WERI-Rb-1 (cell line): Measurements from ENCODE around the gene SCRT2.
A peak's percentile ranks its signal among the peaks of the same experiment; 100 is the strongest.

Experiments
- DNase-seq: peaks from one replicate; pipeline ENCODE4 v3.0.0-alpha.2; 2020
- H3K27ac ChIP-seq: fragments of 250-450 bp; sonication (Bioruptor Pico); 2 replicates; pipeline ENCODE4 v1.5.1; 2020; ENCODE audit warnings: mild to moderate bottlenecking, moderate library complexity
- H3K27me3 ChIP-seq: fragments of 250-450 bp; sonication (Bioruptor Pico); 2 replicates; pipeline ENCODE4 v1.5.1; 2021; ENCODE audit warnings: mild to moderate bottlenecking, low read depth, moderate library complexity; ENCODE audit not compliant: insufficient read depth, severe bottlenecking
- H3K36me3 ChIP-seq: fragments of 250-450 bp; sonication (Bioruptor Pico); 2 replicates; pipeline ENCODE4 v1.5.1; 2020; ENCODE audit warnings: mild to moderate bottlenecking, moderate library complexity
- H3K4me3 ChIP-seq: 2 replicates; pipeline ENCODE4 v1.5.1; 2011; ENCODE audit warnings: low read depth, mild to moderate bottlenecking, control low read depth, low read length
- H3K9me3 ChIP-seq: fragments of 250-450 bp; sonication (Bioruptor Pico); 2 replicates; pipeline ENCODE4 v1.5.1; 2021; ENCODE audit warnings: mild to moderate bottlenecking, moderate library complexity; ENCODE audit not compliant: severe bottlenecking
- TF ChIP-seq, protein P1 (sequence below): IDR thresholded peaks from 2 replicates; pipeline ENCODE4 v1.5.1; 2011; ENCODE audit warnings: low read depth, mild to moderate bottlenecking, control low read depth, inconsistent platforms, low read length

The SCRT2 gene

GRCh38 chr20:635028-635892, 40.3 kb downstream of the SCRT2 start:
- no peak overlapping the region for H3K27ac ChIP-seq
- no peaks in the 10 kb centered on the region for H3K9me3 ChIP-seq
- H3K4me3 ChIP-seq, result no peak overlapping the region
- no peaks in the 10 kb centered on the region for H3K27me3 ChIP-seq
- H3K36me3 ChIP-seq, result no peaks in the 10 kb centered on the region
- DNase-seq, result no peak
- TF ChIP-seq, protein P1, sequence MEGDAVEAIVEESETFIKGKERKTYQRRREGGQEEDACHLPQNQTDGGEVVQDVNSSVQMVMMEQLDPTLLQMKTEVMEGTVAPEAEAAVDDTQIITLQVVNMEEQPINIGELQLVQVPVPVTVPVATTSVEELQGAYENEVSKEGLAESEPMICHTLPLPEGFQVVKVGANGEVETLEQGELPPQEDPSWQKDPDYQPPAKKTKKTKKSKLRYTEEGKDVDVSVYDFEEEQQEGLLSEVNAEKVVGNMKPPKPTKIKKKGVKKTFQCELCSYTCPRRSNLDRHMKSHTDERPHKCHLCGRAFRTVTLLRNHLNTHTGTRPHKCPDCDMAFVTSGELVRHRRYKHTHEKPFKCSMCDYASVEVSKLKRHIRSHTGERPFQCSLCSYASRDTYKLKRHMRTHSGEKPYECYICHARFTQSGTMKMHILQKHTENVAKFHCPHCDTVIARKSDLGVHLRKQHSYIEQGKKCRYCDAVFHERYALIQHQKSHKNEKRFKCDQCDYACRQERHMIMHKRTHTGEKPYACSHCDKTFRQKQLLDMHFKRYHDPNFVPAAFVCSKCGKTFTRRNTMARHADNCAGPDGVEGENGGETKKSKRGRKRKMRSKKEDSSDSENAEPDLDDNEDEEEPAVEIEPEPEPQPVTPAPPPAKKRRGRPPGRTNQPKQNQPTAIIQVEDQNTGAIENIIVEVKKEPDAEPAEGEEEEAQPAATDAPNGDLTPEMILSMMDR, result no peak

- Histone ChIP-seq H3K27me3 (no peaks in the 10 kb centered on the region), H3K27ac (no peak overlapping the region), H3K9me3 (no peaks in the 10 kb centered on the region), H3K36me3 (no peaks in the 10 kb centered on the region), H3K4me3 (no peak overlapping the region)
- TF ChIP-seq, protein P1, result no peak
- DNase-seq, result peak; percentile 19
Observed at GRCh38 chr20:634148-634925, 41.3 kb downstream of the SCRT2 start.

DNA sequence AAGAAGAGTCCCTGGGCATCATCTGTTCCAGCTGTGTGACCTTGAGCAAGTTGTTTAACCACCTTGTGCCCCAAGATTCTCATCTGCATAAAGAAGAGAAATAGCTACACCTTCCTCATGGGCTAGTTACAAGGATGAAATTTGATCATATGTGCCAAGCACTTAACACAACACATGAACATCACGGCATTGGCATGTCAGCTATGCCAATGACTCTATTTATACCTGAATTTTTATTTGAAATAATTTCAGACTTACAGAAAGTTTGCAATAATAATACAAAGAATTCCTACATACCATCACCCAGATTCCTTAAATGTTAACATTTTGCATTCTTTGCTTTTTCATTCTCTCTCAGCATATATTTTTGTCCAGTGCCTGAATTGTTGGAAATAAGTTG, 44.5 kb downstream of the SCRT2 start:
- Histone ChIP-seq H3K4me3 (no peak overlapping the region), H3K27ac (no peak overlapping the region), H3K27me3 (no peaks in the 10 kb centered on the region), H3K36me3 (no peaks in the 10 kb centered on the region), H3K9me3 (no peaks in the 10 kb centered on the region)
- DNase-seq, result no peak
- TF ChIP-seq, protein P1, result no peak

DNA sequence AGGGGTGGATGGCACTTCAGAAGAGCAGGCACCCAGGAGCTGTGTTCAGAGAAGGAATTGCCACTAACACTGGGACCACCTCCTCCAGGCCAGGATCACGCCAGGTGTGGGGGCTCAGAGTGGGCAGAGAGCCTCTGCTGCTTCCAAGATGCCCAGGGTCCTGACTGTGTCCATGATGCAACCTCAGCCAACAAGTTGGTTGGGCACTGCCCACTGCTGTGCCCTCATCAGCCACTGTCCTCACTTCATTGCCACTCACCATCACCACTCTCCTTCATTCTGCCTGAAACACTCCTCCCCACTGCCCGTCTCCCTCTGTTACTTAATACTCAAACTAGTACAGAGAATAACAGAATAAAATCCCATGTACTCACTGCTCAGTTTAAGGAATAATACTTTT, 49.0 kb downstream of the SCRT2 start:
- Histone ChIP-seq H3K9me3 (no peaks in the 10 kb centered on the region), H3K36me3 (no peaks in the 10 kb centered on the region), H3K4me3 (no peak overlapping the region), H3K27ac (no peak overlapping the region), H3K27me3 (no peaks in the 10 kb centered on the region)
- no peak for DNase-seq
- TF ChIP-seq, protein P1, result no peak

- TF ChIP-seq, protein P1, result no peak
- no peak overlapping the region for H3K4me3 ChIP-seq
- no peak for DNase-seq
- H3K36me3 ChIP-seq, result no peaks in the 10 kb centered on the region
- H3K27ac ChIP-seq, result no peak overlapping the region
- no peaks in the 10 kb centered on the region for H3K9me3 ChIP-seq
- no peaks in the 10 kb centered on the region for H3K27me3 ChIP-seq
Observed at GRCh38 chr20:625360-625932, 50.2 kb downstream of the SCRT2 start.
